CD4-positive, alpha-beta T cell (primary cell): ENCODE data around the gene ADAMTS17. TPM values are rescaled to one million over a fixed set of nuclear protein-coding genes. Genes with fewer than 3 reads are reported as not detected.
A peak's percentile ranks its signal among the peaks of the same experiment; 100 is the strongest.

Experiments used
- ATAC-seq: fragments of 200-7000 bp; cut with Tn5 transposase; one replicate; pipeline ENCODE4 v1.10.0; 2022; ENCODE audit warnings: mild to moderate bottlenecking; ENCODE audit not compliant: poor library complexity
- CTCF ChIA-PET: fragments of 350-600 bp; sonication (Branson Sonifier 250); formaldehyde crosslinking; loops from one replicate; lab custom pipeline; 2021; ENCODE audit warnings: antibody characterized with exemption, inconsistent platforms; lab: Charles Lee
- POLR2A ChIA-PET: fragments of 350-600 bp; sonication (Branson Sonifier 250); formaldehyde crosslinking; loops from one replicate; lab custom pipeline; 2021; ENCODE audit warnings: antibody characterized with exemption, inconsistent platforms; lab: Charles Lee
- DNase-seq, 14 experiments: peaks; one replicate each; pipeline ENCODE4 v3.0.0-alpha.2; 2013 to 2020; ENCODE audit warnings: mixed read lengths in 2 of 14
- H3K27ac ChIP-seq, 2 donors: one replicate each; pipeline versions ENCODE4 v1.5.1 to v1.7.0; 2013; ENCODE audit warnings: low read length in 2 of 2, low read depth in 1 of 2, mild to moderate bottlenecking in 1 of 2
- H3K27me3 ChIP-seq, 2 experiments: 1 replicate in 1 of 2; 2 replicates in 1 of 2; pipeline versions ENCODE4 v1.6.1 to v1.7.0; 2013; ENCODE audit warnings: low read length in 2 of 2, control low read depth in 1 of 2, mild to moderate bottlenecking in 1 of 2, moderate library complexity in 1 of 2; ENCODE audit not compliant: insufficient read depth in 2 of 2, control insufficient read depth in 1 of 2
- H3K36me3 ChIP-seq: one replicate; pipeline ENCODE4 v1.6.1; 2013; ENCODE audit warnings: low read length, control low read depth; ENCODE audit not compliant: insufficient read depth
- H3K4me1 ChIP-seq: one replicate; pipeline ENCODE4 v1.6.1; 2013; ENCODE audit warnings: low read length, control low read depth; ENCODE audit not compliant: insufficient read depth
- H3K4me3 ChIP-seq: one replicate; pipeline ENCODE4 v1.5.1; 2013; ENCODE audit warnings: mild to moderate bottlenecking, low read length, moderate library complexity
- H3K9me3 ChIP-seq, 2 experiments: 1 replicate in 1 of 2; 2 replicates in 1 of 2; pipeline versions ENCODE4 v1.6.1 to v1.7.0; 2013; ENCODE audit warnings: low read length in 2 of 2, mild to moderate bottlenecking in 2 of 2, control low read depth in 1 of 2, moderate library complexity in 1 of 2; ENCODE audit not compliant: control insufficient read depth in 1 of 2, insufficient read depth in 1 of 2
- H3K27ac Mint-ChIP-seq: one replicate; pipeline ENCODE4 v1.8.0; 2020; ENCODE audit warnings: mixed read lengths
- H3K27me3 Mint-ChIP-seq: one replicate; pipeline ENCODE4 v1.8.0; 2021; ENCODE audit warnings: mixed read lengths
- H3K36me3 Mint-ChIP-seq: one replicate; pipeline ENCODE4 v1.8.0; 2021; ENCODE audit warnings: low read depth, mixed read lengths
- H3K4me1 Mint-ChIP-seq: one replicate; pipeline ENCODE4 v1.8.0; 2021; ENCODE audit warnings: low read depth, mixed read lengths
- H3K4me3 Mint-ChIP-seq: one replicate; pipeline ENCODE4 v1.8.0; 2020; ENCODE audit warnings: mild to moderate bottlenecking, mixed read lengths
- H3K9me3 Mint-ChIP-seq: one replicate; pipeline ENCODE4 v1.8.0; 2020; ENCODE audit warnings: mixed read lengths
- intact Hi-C, 2 experiments: fragments of 100-400 bp; cut with DNase I in 1 of 2; cut with micrococcal nuclease in 1 of 2; formaldehyde crosslinking; loops; one replicate each; pipeline versions ENCODE4 v1.15.1 to v1.9.0; 2023 to 2025; cut with DNase I, micrococcal nuclease
- total RNA-seq, 174 experiments: library from RNA in 2 of 174; stranded (reverse) in 2 of 174; gene quantifications; one replicate each; pipeline ENCODE4 v1.2.3 and lab custom pipeline; 2021 to 2026
- TF ChIP-seq, protein P1 (sequence below): fragments of 200-600 bp; IDR thresholded peaks from one replicate; pipeline ENCODE4 v1.8.0; 2022; ENCODE audit warnings: antibody characterized with exemption, mild to moderate bottlenecking

Gene ADAMTS17
- total RNA-seq, 2 experiments from 2014 or later = 9.9 to 13.2 TPM

GRCh38 chr15:99923711-99924110, 418.1 kb downstream of the ADAMTS17 start:
- POLR2A ChIA-PET = no interaction called here

More at GRCh38 chr15:99923711-99924110, 418.1 kb downstream of the ADAMTS17 start:
- intact Hi-C loops = loop anchor here (5.0 to 10.0 kb wide), 8 partner anchors 111 to 1371 kb away; partner anchors contain the start of genes CHSY1 (in 1 of the 2), LRRC28 (in 1 of the 2), MEF2A (in 1 of the 2) and SNRPA1 (in 1 of the 2)
- H3K27ac ChIP-seq = no peak overlapping the region
- DNase-seq = no peak
- H3K9me3 Mint-ChIP-seq = no peaks in the 10 kb centered on the region
- peaks cover 10% of the 10 kb centered on the region for H3K4me1 Mint-ChIP-seq
- CTCF ChIA-PET = interaction anchor here (1.0 to 1.2 kb wide), 3 partner anchors 415 to 426 kb away, joined by 3 to 4 read pairs (median 3); no protein-coding TSS in a partner anchor
- H3K4me1 ChIP-seq = peaks cover 11% of the 10 kb centered on the region
- peak overlapping the region; percentile 71 for H3K27ac Mint-ChIP-seq
- TF ChIP-seq, protein P1, sequence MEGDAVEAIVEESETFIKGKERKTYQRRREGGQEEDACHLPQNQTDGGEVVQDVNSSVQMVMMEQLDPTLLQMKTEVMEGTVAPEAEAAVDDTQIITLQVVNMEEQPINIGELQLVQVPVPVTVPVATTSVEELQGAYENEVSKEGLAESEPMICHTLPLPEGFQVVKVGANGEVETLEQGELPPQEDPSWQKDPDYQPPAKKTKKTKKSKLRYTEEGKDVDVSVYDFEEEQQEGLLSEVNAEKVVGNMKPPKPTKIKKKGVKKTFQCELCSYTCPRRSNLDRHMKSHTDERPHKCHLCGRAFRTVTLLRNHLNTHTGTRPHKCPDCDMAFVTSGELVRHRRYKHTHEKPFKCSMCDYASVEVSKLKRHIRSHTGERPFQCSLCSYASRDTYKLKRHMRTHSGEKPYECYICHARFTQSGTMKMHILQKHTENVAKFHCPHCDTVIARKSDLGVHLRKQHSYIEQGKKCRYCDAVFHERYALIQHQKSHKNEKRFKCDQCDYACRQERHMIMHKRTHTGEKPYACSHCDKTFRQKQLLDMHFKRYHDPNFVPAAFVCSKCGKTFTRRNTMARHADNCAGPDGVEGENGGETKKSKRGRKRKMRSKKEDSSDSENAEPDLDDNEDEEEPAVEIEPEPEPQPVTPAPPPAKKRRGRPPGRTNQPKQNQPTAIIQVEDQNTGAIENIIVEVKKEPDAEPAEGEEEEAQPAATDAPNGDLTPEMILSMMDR = no peak
- H3K36me3 Mint-ChIP-seq = no peaks in the 10 kb centered on the region
- H3K4me3 ChIP-seq = no peak overlapping the region
- no peaks in the 10 kb centered on the region for H3K9me3 ChIP-seq
- H3K27me3 ChIP-seq = peaks cover 2 to 10% of the 10 kb centered on the region in 2 experiments
- no peak overlapping the region for H3K4me3 Mint-ChIP-seq
- H3K36me3 ChIP-seq = no peaks in the 10 kb centered on the region
- peaks cover 36% of the 10 kb centered on the region for H3K27me3 Mint-ChIP-seq
- ATAC-seq = no peak

Other genes starting within 250 kb of the ADAMTS17 start
- gene CERS3, start 187.0 kb upstream of the ADAMTS17 start, total RNA-seq = 1 to 10 TPM; 1.3 to 1.8 TPM